CD14-positive monocyte (primary cell): ENCODE measurements around the gene GIGYF2. TPM values are rescaled to one million over a fixed set of nuclear protein-coding genes. Genes with fewer than 3 reads are reported as not detected.

Experiments used
- DNase-seq, 3 donors: peaks; one replicate each; pipeline ENCODE4 v3.0.0-alpha.2; 2011 to 2022
- H2AFZ ChIP-seq: 2 replicates; pipeline ENCODE4 v1.6.0; 2012; ENCODE audit warnings: mild to moderate bottlenecking, low read depth, low read length, inconsistent platforms; ENCODE audit not compliant: insufficient read depth, poor library complexity, severe bottlenecking
- H3K27ac ChIP-seq, 2 donors: 1 replicate in 1 of 2; 2 replicates in 1 of 2; pipeline ENCODE4 v1.5.1; 2012 to 2013; ENCODE audit warnings: low read length in 2 of 2, control low read depth in 1 of 2, inconsistent platforms in 1 of 2, low read depth in 1 of 2, mild to moderate bottlenecking in 1 of 2
- H3K27me3 ChIP-seq, 2 donors: one replicate each; pipeline versions ENCODE4 v1.6.0 to v1.6.1; 2011 to 2013; ENCODE audit warnings: low read length in 2 of 2; ENCODE audit not compliant: control insufficient read depth in 2 of 2, insufficient read depth in 2 of 2
- H3K36me3 ChIP-seq, 2 donors: replicated peaks in 1 of 2; 1 replicate in 1 of 2; 2 replicates in 1 of 2; pipeline versions ENCODE4 v1.5.1 to v1.6.1; 2012 to 2013; ENCODE audit warnings: low read length in 2 of 2, control low read depth in 1 of 2, inconsistent platforms in 1 of 2, mild to moderate bottlenecking in 1 of 2; ENCODE audit not compliant: insufficient read depth in 2 of 2, control insufficient read depth in 1 of 2
- H3K4me1 ChIP-seq, 2 donors: 1 replicate in 1 of 2; 2 replicates in 1 of 2; pipeline versions ENCODE4 v1.5.1 to v1.6.1; 2012 to 2013; ENCODE audit warnings: low read length in 2 of 2, control low read depth in 1 of 2, inconsistent platforms in 1 of 2, mild to moderate bottlenecking in 1 of 2, moderate library complexity in 1 of 2; ENCODE audit not compliant: insufficient read depth in 2 of 2, control insufficient read depth in 1 of 2
- H3K4me2 ChIP-seq: replicated peaks from 2 replicates; pipeline ENCODE3; 2012; ENCODE audit warnings: low read length, moderate library complexity, mild to moderate bottlenecking; ENCODE audit not compliant: poor library complexity, severe bottlenecking; ENCODE audit errors: extremely low read depth
- H3K4me3 ChIP-seq, 3 experiments: fragments of 200-600 bp in 1 of 3; sonication (generic) in 1 of 3; replicated peaks in 1 of 3; 1 replicate in 2 of 3; 2 replicates in 1 of 3; pipeline ENCODE4 v1.5.1; 2011 to 2013; ENCODE audit warnings: low read length in 3 of 3, mild to moderate bottlenecking in 3 of 3, control low read depth in 2 of 3, low read depth in 2 of 3, inconsistent platforms in 1 of 3, moderate library complexity in 1 of 3
- H3K79me2 ChIP-seq: 2 replicates; pipeline ENCODE4 v1.6.0; 2012; ENCODE audit warnings: mild to moderate bottlenecking, control low read depth, inconsistent platforms, low read length, moderate library complexity; ENCODE audit not compliant: insufficient read depth
- H3K9ac ChIP-seq: 2 replicates; pipeline ENCODE4 v1.6.0; 2017; ENCODE audit warnings: low read length, mild to moderate bottlenecking; ENCODE audit not compliant: insufficient read depth, poor library complexity, severe bottlenecking
- H3K9me3 ChIP-seq, 2 donors: replicated peaks in 1 of 2; 1 replicate in 1 of 2; 2 replicates in 1 of 2; pipeline versions ENCODE4 v1.5.1 to v1.6.1; 2012 to 2013; ENCODE audit warnings: low read length in 2 of 2, control low read depth in 1 of 2; ENCODE audit not compliant: control insufficient read depth in 1 of 2, insufficient read depth in 1 of 2
- H4K20me1 ChIP-seq: 2 replicates; pipeline ENCODE4 v1.6.0; 2012; ENCODE audit warnings: mild to moderate bottlenecking, low read length, control low read depth, moderate library complexity; ENCODE audit not compliant: insufficient read depth
- H3K27ac Mint-ChIP-seq, 7 donors: one replicate each; pipeline ENCODE4 v1.8.0; 2020; ENCODE audit warnings: mild to moderate bottlenecking in 7 of 7, mixed read lengths in 7 of 7, moderate library complexity in 6 of 7, inconsistent platforms in 2 of 7
- H3K27me3 Mint-ChIP-seq, 3 donors: one replicate each; pipeline ENCODE4 v1.8.0; 2021 to 2022; ENCODE audit warnings: low read depth in 3 of 3, mild to moderate bottlenecking in 3 of 3, mixed read lengths in 3 of 3, moderate library complexity in 3 of 3, inconsistent platforms in 1 of 3
- H3K36me3 Mint-ChIP-seq, 2 donors: one replicate each; pipeline ENCODE4 v1.8.0; 2020; ENCODE audit warnings: mixed read lengths in 2 of 2, inconsistent platforms in 1 of 2, mild to moderate bottlenecking in 1 of 2
- H3K4me1 Mint-ChIP-seq: one replicate; pipeline ENCODE4 v1.8.0; 2020; ENCODE audit warnings: mild to moderate bottlenecking, mixed read lengths
- H3K4me3 Mint-ChIP-seq, 2 donors: one replicate each; pipeline ENCODE4 v1.8.0; 2020; ENCODE audit warnings: mild to moderate bottlenecking in 2 of 2, mixed read lengths in 2 of 2, moderate library complexity in 1 of 2
- H3K9me3 Mint-ChIP-seq, 7 donors: one replicate each; pipeline ENCODE4 v1.8.0; 2020 to 2022; ENCODE audit warnings: mixed read lengths in 7 of 7, mild to moderate bottlenecking in 6 of 7, moderate library complexity in 6 of 7, inconsistent platforms in 2 of 7
- WGBS: methylation state at CpG from one replicate; pipeline ENCODE4 v1.1.5; 2013; ENCODE audit warnings: missing lambda C conversion rate; ENCODE audit not compliant: insufficient coverage; 5-methylcytosine and 5-hydroxymethylcytosine counted together
- intact Hi-C, 2 donors: fragments of 100-400 bp; cut with micrococcal nuclease; formaldehyde crosslinking; loops; one replicate each; pipeline versions ENCODE4 v1.15.0 to v1.15.1; 2023
- polyA plus RNA-seq, 3 donors: library from polyadenylated mRNA; depleted of rRNA in 1 of 3; unstranded in 2 of 3; stranded (reverse) in 1 of 3; fragments of 300-500 nt in 2 of 3; fragments of >200 nt in 1 of 3; fragmentation: Illumina TruSeq in 2 of 3; gene quantifications; 1 replicate in 2 of 3; 2 replicates in 1 of 3; pipeline ENCODE4 v1.2.3, GENCODE V29; 2012 to 2021
- TF ChIP-seq, protein P1 (sequence below): fragments of 200-600 bp; IDR thresholded peaks from one replicate; pipeline ENCODE4 v1.8.0; 2022; ENCODE audit warnings: antibody characterized with exemption, mild to moderate bottlenecking

Gene GIGYF2
- polyA plus RNA-seq, 3 donors: 7.7 to 20.7 (median 17.3) TPM

GRCh38 chr2:232776435-232776834 is 79.3 kb downstream of the GIGYF2 start, which contains the start of gene KCNJ13:
KCNJ13 (minus strand) TSS chr2:232776565; CDS start chr2:232771362, 5,203 bp downstream.
- no peaks in the 10 kb centered on the region for H3K4me1 Mint-ChIP-seq
- no peaks in the 10 kb centered on the region for H3K4me1 ChIP-seq
- H3K27ac Mint-ChIP-seq: peak within 1 kb of the TSS in 1 of 7 donors; percentile 48
- H3K27ac ChIP-seq: no peak within 1 kb of the TSS
- no peaks in the 10 kb centered on the region for H4K20me1 ChIP-seq
- H3K36me3 Mint-ChIP-seq: peaks cover 43 to 51% of the 10 kb centered on the region in 2 donors
- TF ChIP-seq, protein P1, sequence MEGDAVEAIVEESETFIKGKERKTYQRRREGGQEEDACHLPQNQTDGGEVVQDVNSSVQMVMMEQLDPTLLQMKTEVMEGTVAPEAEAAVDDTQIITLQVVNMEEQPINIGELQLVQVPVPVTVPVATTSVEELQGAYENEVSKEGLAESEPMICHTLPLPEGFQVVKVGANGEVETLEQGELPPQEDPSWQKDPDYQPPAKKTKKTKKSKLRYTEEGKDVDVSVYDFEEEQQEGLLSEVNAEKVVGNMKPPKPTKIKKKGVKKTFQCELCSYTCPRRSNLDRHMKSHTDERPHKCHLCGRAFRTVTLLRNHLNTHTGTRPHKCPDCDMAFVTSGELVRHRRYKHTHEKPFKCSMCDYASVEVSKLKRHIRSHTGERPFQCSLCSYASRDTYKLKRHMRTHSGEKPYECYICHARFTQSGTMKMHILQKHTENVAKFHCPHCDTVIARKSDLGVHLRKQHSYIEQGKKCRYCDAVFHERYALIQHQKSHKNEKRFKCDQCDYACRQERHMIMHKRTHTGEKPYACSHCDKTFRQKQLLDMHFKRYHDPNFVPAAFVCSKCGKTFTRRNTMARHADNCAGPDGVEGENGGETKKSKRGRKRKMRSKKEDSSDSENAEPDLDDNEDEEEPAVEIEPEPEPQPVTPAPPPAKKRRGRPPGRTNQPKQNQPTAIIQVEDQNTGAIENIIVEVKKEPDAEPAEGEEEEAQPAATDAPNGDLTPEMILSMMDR: no peak
- H3K9me3 ChIP-seq: no peaks in the 10 kb centered on the region
- no peaks in the 10 kb centered on the region for H3K27me3 ChIP-seq
- no peak within 1 kb of the TSS for H2AFZ ChIP-seq
- no peak within 1 kb of the TSS for H3K9ac ChIP-seq
- peaks cover 52 to 89% of the 10 kb centered on the region in 2 donors for H3K36me3 ChIP-seq
- no CpG with 5 or more reads among the region's 1 CpG for WGBS
- no peaks in the 10 kb centered on the region for H3K9me3 Mint-ChIP-seq
- no peaks in the 10 kb centered on the region for H3K27me3 Mint-ChIP-seq
- H3K4me3 Mint-ChIP-seq: no peak within 1 kb of the TSS
- no peaks in the 10 kb centered on the region for H3K79me2 ChIP-seq
- H3K4me2 ChIP-seq: no peak within 1 kb of the TSS
- no peak for DNase-seq
- intact Hi-C loops: no loop called here
- H3K4me3 ChIP-seq: no peak within 1 kb of the TSS

DNA sequence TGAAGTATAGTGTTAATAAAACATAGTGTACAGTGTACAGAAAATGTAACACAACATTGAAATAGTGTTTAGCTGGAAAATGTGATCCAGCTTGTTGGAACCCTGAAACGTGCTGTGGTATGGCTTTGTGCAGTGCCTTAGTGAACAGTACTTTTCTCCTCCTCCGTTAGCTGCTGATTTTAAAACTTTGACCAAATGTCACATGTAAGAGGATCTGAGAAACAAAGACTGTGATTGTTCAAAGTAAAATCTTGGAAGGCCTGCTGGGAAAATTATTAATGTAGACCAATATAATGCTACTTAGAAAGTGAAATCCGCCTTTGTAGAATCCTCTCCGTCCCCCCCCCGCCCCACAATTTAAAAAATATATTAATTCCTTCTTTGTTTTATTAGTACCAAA is 80.1 kb downstream of the GIGYF2 start:
- WGBS: 100% methylated on average over 1 of the region's 5 CpGs
- H3K36me3 ChIP-seq: peaks cover 43 to 81% of the 10 kb centered on the region in 2 donors
- no peak overlapping the region for H3K27ac Mint-ChIP-seq
- H3K4me3 Mint-ChIP-seq: no peak overlapping the region
- no peaks in the 10 kb centered on the region for H3K27me3 Mint-ChIP-seq
- H3K79me2 ChIP-seq: no peaks in the 10 kb centered on the region
- H3K9ac ChIP-seq: no peak overlapping the region
- H2AFZ ChIP-seq: no peak overlapping the region
- H3K4me2 ChIP-seq: no peak overlapping the region
- H3K4me1 ChIP-seq: no peaks in the 10 kb centered on the region
- DNase-seq: no peak
- H3K27me3 ChIP-seq: no peaks in the 10 kb centered on the region
- no peaks in the 10 kb centered on the region for H3K9me3 Mint-ChIP-seq
- intact Hi-C loops: no loop called here
- no peaks in the 10 kb centered on the region for H4K20me1 ChIP-seq
- no peak overlapping the region for H3K27ac ChIP-seq
- no peak overlapping the region for H3K4me3 ChIP-seq
- TF ChIP-seq, protein P1: no peak
- H3K9me3 ChIP-seq: no peaks in the 10 kb centered on the region
- H3K4me1 Mint-ChIP-seq: no peaks in the 10 kb centered on the region
- H3K36me3 Mint-ChIP-seq: peaks cover 44 to 46% of the 10 kb centered on the region in 2 donors
